HUES64 (cell line): ENCODE measurements around the gene RRP9.
"Not testable (repeated sequence)": the region's sequence is repeated elsewhere in the genome, so short reads cannot be mapped to it uniquely, and the experiment has no call there.

Source experiments
- H3K27ac ChIP-seq: 2 replicates; pipeline ENCODE4 v1.7.0; 2013; ENCODE audit warnings: low read depth, low read length, inconsistent platforms
- H3K27me3 ChIP-seq: 2 replicates; pipeline ENCODE4 v1.6.1; 2013; ENCODE audit warnings: mild to moderate bottlenecking, low read length; ENCODE audit not compliant: insufficient read depth
- H3K36me3 ChIP-seq: 2 replicates; pipeline ENCODE4 v1.6.1; 2013; ENCODE audit warnings: mild to moderate bottlenecking, low read length; ENCODE audit not compliant: insufficient read depth
- H3K4me1 ChIP-seq: 2 replicates; pipeline ENCODE4 v1.6.1; 2013; ENCODE audit warnings: mild to moderate bottlenecking, low read length, moderate library complexity; ENCODE audit not compliant: insufficient read depth
- H3K4me3 ChIP-seq: 2 replicates; pipeline ENCODE4 v1.5.1; 2013; ENCODE audit warnings: mild to moderate bottlenecking, low read length, moderate library complexity
- H3K9ac ChIP-seq: 2 replicates; pipeline ENCODE4 v1.6.1; 2013; ENCODE audit warnings: mild to moderate bottlenecking, low read depth, low read length
- H3K9me3 ChIP-seq: 2 replicates; pipeline ENCODE4 v1.6.1; 2013; ENCODE audit warnings: low read depth, low read length; ENCODE audit not compliant: insufficient read depth
- WGBS: fragments of 150-250, 120-280 bp; methylation state at CpG from one replicate; pipeline ENCODE4 v1.1.7; 2013; ENCODE audit warnings: missing lambda C conversion rate; 5-methylcytosine and 5-hydroxymethylcytosine counted together

Gene RRP9

DNA sequence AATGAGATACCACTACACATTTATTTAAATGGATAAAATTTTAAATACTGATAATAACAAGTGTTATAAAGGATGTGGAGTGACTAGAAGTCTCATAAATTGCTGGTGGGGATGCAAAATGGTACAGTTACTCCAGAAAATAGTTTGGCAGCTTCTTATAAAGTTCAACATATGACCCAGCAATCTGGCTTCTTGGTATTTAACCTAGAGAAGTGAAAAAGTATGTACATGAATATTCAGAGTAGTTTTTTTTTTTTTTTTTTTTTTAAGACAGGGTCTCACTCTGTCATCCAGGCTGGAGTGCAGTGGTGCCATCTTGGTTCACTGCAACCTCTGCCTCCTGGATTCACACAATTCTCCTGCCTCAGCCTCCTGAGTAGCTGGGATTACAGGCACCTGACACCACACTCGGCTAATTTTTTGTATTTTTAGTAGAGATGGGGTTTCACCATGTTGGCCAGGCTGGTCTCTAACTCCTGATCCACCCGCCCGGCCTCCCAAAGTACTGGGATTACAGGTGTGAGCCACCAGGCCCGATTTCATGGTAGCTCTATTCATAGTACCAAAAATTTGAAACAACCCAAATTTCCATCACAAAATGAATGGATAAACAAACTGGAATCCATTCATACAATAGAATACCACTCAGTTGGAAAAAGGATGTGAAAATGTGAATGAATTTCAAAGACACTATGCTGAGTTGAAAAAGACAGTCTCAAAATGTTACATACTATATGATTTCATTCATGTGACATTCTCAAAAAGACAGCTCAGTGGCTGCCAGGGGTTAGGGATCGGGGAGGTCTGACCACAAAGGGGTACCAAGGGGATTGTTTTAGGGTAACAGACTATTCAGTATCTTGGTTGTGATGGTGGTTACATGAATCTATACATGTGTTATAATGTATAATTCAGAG, 14.4 kb downstream of the RRP9 start:
- Histone ChIP-seq H3K9me3 (no peaks in the 10 kb centered on the region), H3K27me3 (no peaks in the 10 kb centered on the region), H3K4me1 (no peaks in the 10 kb centered on the region), H3K9ac (no peak overlapping the region), H3K4me3 (no peak overlapping the region), H3K27ac (no peak overlapping the region), H3K36me3 (peaks cover 3% of the 10 kb centered on the region; the same call in 1 of the 2 replicates)
- WGBS = 92% methylated on average over 5 of the region's 5 CpGs

GRCh38 chr3:51921081-51921578, 20.6 kb downstream of the RRP9 start:
- Histone ChIP-seq H3K4me1 (no peaks in the 10 kb centered on the region), H3K9ac (no peak overlapping the region), H3K27me3 (no peaks in the 10 kb centered on the region), H3K9me3 (no peaks in the 10 kb centered on the region), H3K4me3 (no peak overlapping the region), H3K36me3 (no peaks in the 10 kb centered on the region), H3K27ac (no peak overlapping the region)
- WGBS = 89% methylated on average over 11 of the region's 11 CpGs

- Histone ChIP-seq H3K27me3 (no peaks in the 10 kb centered on the region), H3K4me3 (no peak overlapping the region), H3K36me3 (no peaks in the 10 kb centered on the region), H3K9me3 (no peaks in the 10 kb centered on the region), H3K9ac (no peak overlapping the region), H3K27ac (no peak overlapping the region), H3K4me1 (0 out of 2 replicates have a peak, but pooled peaks cover 3% of the 10 kb centered on the region)
- 74% methylated on average over 5 of the region's 5 CpGs for WGBS
Observed at GRCh38 chr3:51916418-51916817, 25.3 kb downstream of the RRP9 start.

DNA sequence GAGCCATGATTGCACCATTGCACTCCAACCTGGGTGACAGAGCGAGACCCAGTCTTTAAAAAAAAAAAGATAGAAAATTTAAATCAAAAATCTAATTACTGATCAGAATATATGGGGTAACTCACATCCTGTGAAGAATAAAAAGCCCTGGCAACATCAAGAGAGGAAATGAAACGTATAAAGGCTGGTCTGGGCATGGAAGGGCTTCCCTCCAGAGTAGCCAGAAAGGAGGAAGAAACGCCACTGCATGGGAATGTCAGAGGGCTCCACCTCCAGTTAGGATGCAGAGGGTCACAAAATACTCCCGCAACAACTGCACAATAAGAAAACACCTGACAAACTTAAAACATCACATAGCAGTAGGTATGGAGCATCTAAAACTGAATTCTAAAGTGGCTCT, 33.7 kb downstream of the RRP9 start:
- Histone ChIP-seq H3K9ac (no peak overlapping the region), H3K36me3 (no peaks in the 10 kb centered on the region), H3K4me1 (no peaks in the 10 kb centered on the region), H3K27me3 (no peaks in the 10 kb centered on the region), H3K9me3 (no peaks in the 10 kb centered on the region), H3K27ac (no peak overlapping the region), H3K4me3 (no peak overlapping the region)
- WGBS = 92% methylated on average over 3 of the region's 4 CpGs

DNA sequence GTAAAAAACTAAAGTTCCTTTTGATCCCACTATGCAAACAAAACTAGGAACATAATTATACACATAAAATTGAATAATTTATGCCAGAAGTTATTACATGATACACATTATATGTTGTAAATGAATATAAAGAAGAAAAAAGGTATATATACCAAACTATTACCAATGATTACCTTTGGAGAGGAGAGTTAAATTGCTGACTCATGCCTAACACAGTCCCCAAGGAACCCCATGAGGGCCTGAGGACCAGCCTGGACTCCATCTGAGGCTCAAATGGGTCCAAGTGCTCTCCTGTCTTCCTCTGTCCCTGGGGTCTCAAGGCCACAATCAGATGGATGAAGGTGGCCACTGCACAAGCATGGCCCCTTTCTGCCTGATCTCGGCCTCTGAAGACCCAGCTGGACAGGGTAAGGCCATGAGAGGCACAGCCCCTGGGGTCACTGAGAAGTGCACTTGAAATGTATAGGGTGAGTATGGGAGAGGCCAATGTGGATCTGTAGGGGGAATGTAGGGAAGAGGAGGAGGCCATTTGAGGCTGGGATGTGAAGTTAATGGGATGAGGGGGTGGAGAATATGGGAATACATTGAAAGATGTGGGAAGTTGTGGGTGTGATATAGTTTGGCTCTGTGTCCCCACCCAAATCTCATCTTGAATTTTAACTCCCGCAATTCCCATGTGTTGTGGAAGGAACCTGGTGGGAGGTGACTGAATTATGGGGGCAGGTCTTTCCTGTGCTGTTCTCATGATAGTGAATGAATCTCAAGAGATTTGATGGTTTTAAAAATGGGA, 37.5 kb downstream of the RRP9 start:
- Histone ChIP-seq H3K27ac (no peak overlapping the region), H3K9ac (no peak overlapping the region), H3K9me3 (no peaks in the 10 kb centered on the region), H3K4me3 (no peak overlapping the region), H3K27me3 (no peaks in the 10 kb centered on the region), H3K4me1 (peaks cover 8% of the 10 kb centered on the region; the same call in 1 of the 2 replicates), H3K36me3 (no peaks in the 10 kb centered on the region)
- 94% methylated on average over 2 of the region's 2 CpGs for WGBS

DNA sequence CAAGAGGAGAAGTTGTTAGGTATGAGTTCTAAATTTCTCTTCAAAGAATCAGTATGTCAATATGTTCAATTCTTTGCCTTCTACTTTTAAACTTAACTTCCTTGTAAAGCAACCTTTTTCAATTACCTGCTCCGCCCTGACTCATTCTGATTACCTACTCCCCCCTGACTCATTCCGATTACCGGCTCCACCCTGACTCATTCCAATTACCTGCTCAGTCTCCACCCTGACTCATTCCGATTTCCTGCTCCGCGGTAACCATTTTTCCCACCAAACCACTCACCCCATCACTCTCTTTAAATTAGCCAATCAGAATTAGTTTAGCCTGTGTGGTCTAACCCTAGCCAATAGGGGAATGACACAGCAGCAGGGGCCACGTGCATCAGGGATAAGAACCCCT, 39.3 kb downstream of the RRP9 start:
- not testable (repeated sequence) for H3K27ac ChIP-seq, H3K9ac ChIP-seq
- 75% methylated on average over 6 of the region's 7 CpGs for WGBS

GRCh38 chr3:51900043-51900442, 41.7 kb downstream of the RRP9 start:
- H3K9me3 ChIP-seq, H3K27ac ChIP-seq, H3K4me1 ChIP-seq, H3K36me3 ChIP-seq, H3K4me3 ChIP-seq, H3K27me3 ChIP-seq, H3K9ac ChIP-seq: not testable (repeated sequence)
- WGBS = 93% methylated on average over 7 of the region's 7 CpGs

More for the DNA sequence above, 39.3 kb downstream of the RRP9 start:
- H3K4me3 ChIP-seq, H3K9me3 ChIP-seq, H3K4me1 ChIP-seq, H3K36me3 ChIP-seq, H3K27me3 ChIP-seq: not testable (repeated sequence)

DNA sequence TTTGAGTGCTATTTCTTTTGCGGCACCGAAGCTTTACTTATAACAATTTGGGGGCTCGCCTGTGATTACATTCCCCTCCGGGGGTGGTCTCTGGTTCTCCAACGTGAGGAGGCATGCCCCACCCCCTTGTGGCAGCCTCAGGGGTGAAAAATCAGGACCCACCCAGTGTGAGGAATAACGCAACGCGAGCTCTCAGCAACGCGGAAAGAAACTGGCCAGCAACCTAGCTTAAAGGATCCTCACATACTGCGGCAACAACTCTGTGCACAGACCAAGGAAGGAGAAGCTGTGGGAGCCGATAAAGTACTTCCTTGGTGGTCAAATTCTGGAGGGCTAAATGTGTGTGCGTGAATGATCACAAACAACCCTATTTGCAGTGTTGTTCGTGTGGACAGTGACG, 44.3 kb downstream of the RRP9 start:
- no peak overlapping the region for H3K27ac ChIP-seq
- WGBS = 95% methylated on average over 15 of the region's 15 CpGs
- H3K9me3 ChIP-seq = no peaks in the 10 kb centered on the region
- no peaks in the 10 kb centered on the region for H3K27me3 ChIP-seq
- H3K9ac ChIP-seq = no peak overlapping the region
- peaks cover 8% of the 10 kb centered on the region; the same call in 1 of the 2 replicates for H3K4me1 ChIP-seq
- no peak overlapping the region for H3K4me3 ChIP-seq
- no peaks in the 10 kb centered on the region for H3K36me3 ChIP-seq

GRCh38 chr3:51896607-51897305, 44.9 kb downstream of the RRP9 start:
- Histone ChIP-seq H3K27me3 (no peaks in the 10 kb centered on the region), H3K9ac (no peak overlapping the region), H3K4me1 (peaks cover 8% of the 10 kb centered on the region; the same call in 1 of the 2 replicates), H3K9me3 (no peaks in the 10 kb centered on the region), H3K27ac (no peak overlapping the region), H3K4me3 (no peak overlapping the region), H3K36me3 (no peaks in the 10 kb centered on the region)
- 96% methylated on average over 10 of the region's 10 CpGs for WGBS

DNA sequence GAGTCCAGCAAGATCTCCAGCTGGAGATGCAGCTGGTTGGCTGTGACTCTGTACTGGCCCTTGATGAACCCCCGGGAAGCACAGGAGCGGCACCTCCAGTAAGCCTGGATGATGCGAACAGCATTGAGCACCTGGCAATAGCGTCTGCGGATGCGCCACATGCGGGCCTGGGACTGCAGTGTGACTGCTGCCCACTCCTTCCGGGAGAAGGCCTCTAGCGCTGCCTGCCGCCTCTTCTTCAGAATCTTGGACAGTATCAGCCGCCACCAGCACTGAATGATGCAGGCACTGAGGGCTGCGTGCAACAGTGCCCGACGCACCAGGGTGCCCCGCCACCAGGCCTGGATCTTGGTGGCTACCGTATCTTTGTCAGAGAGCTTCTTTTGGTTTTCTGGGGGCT, 46.8 kb downstream of the RRP9 start:
- Histone ChIP-seq H3K4me3 (no peak overlapping the region), H3K9me3 (no peaks in the 10 kb centered on the region), H3K4me1 (no peaks in the 10 kb centered on the region), H3K36me3 (no peaks in the 10 kb centered on the region), H3K27me3 (no peaks in the 10 kb centered on the region), H3K27ac (no peak overlapping the region), H3K9ac (no peak overlapping the region)
- 95% methylated on average over 16 of the region's 16 CpGs for WGBS

DNA sequence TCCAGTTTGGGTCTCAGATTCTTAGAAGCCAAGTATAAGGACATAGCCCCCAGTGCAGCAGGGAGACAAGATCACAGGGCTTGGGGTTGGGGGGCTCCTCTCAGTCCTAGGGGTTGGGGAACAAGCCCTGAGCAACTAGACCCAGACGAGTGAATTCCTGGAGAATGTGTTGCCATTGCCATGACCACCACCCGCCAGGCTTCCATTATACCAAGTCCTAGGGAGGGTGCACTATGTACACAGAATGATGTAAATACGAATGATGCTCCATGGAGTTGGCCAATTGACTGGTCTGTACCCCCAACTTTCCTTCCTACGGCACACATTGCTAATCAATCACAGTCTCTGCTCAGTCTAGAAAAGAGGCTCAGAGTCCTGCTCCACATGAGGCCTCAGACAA, 47.3 kb downstream of the RRP9 start:
- Histone ChIP-seq H3K36me3 (no peaks in the 10 kb centered on the region), H3K27me3 (no peaks in the 10 kb centered on the region), H3K27ac (no peak overlapping the region), H3K9ac (no peak overlapping the region), H3K9me3 (no peaks in the 10 kb centered on the region), H3K4me3 (no peak overlapping the region), H3K4me1 (no peaks in the 10 kb centered on the region)
- WGBS = 92% methylated on average over 4 of the region's 4 CpGs
